Medulla oblongata (tissue), 1 donor: ENCODE measurements around the gene LMX1B.
"Not testable (repeated sequence)": the region's sequence is repeated elsewhere in the genome, so short reads cannot be mapped to it uniquely, and the experiment has no call there.

Experiments used
- DNase-seq: peaks from one replicate; pipeline ENCODE4 v3.0.0-alpha.2; 2015; ENCODE audit errors: extremely low spot score

The LMX1B gene

GRCh38 chr9:126633881-126634558 is 20.3 kb downstream of the LMX1B start:
- DNase-seq: no peak

- DNase-seq: no peak
Observed at GRCh38 chr9:126635061-126635460, 21.3 kb downstream of the LMX1B start.

GRCh38 chr9:126635661-126636439 is 22.1 kb downstream of the LMX1B start:
- no peak for DNase-seq

- DNase-seq: no peak
Observed at GRCh38 chr9:126636983-126637798, 23.5 kb downstream of the LMX1B start.

- no peak for DNase-seq
Observed at GRCh38 chr9:126638571-126639132, 24.9 kb downstream of the LMX1B start.

DNA sequence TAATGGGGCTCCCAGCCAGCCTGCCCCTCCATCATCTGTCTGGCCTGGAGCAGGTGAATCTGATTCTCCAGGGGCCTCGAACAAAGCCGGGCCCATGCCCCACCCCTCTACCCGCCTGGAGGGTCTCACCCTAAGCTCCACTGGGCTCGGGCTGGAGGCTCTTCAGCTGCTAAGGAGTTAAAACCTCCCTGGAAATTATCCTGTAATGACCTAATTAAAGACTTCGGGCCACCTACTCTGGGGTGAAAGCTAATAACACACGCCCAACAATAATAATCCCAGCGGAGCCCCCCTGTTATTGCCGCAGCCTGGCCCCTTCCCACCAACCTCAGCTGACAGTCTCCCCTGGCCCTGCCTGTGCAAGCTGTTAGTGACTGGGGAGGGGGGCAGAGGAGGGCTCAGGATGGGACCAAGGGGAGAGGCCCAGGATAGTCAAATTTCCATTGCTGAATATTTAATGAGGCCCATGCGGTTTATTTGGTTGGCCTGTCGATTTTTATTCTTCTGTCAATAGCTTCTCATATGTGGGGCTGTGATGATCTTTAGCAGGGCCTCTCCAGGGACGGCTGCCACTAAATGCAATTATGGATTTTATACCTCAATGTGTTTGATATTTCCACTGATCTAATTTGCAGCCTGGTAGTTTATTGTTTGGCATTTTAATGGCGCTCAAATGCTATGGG is 25.7 kb downstream of the LMX1B start:
- DNase-seq: no peak

DNA sequence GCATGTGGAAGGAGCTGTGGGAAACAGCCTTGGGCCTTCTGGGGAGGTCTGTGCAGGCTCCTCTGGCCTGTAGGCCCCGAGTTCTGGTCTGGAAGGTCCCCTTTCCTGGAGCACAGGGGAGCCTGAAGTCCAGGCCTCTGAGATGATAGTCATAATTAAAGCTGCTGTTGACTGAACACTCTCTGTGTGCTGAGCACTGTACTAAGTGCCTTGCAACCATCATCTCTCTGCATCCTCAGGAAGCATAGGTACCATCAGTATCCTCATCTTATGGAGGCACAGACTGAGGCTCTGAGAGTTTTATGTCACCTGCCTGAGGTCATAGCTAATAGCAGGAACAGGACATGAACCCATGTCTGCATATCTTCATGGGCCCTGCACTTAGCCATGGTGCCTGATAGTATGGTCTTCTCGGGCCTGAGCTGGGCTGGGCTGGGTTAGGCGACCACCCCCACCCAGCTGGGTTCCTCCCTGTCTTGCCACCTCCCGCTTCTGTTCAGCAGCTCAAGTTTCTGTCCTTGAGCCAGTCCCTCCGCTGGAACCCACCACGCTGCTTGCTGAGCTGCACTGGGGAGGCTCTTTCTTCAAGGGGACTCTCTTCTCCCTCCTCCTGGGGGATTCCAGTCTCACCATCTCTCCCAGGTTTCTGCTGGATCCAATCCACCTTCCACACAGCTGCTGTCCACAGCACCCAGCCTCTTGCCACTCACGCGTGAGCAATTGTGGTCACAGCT is 27.6 kb downstream of the LMX1B start:
- DNase-seq: no peak

DNA sequence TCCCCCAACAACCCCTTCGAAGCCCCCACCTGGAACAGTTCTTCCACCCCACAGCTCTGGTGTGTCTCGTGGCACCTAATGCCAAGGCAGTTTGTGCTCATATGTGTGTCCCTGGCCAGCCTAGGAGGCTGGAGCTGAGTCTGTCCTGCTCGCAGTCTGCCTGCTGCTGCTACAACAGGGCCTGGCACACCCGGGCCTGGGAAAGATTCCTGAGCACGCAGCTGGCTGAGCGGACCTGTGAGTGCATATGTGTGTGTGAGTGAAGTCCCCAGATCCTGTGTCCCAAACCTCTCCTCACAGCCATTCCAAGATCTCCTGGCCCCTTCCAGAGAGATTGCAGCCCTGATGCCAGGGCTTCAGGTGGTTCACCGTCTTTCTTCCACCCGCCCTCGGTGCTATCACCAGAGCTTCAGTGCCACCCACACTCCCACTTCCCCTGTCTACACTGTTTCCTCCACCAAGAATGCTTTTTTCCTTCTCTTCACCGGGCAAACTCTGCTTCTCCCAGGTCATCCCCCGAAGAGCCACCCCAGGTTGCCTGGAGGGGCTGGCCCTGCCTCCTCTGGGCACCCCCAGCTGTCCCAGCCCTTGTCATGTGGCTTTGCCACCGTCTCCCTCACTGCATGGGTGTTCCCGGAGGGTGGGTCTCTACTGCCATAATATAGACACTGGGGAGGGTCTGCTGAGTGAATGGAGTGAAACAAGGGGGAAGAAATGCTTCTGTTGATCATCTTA is 28.4 kb downstream of the LMX1B start:
- DNase-seq: no peak

- DNase-seq: no peak
Observed at GRCh38 chr9:126642839-126643238, 29.1 kb downstream of the LMX1B start.

DNA sequence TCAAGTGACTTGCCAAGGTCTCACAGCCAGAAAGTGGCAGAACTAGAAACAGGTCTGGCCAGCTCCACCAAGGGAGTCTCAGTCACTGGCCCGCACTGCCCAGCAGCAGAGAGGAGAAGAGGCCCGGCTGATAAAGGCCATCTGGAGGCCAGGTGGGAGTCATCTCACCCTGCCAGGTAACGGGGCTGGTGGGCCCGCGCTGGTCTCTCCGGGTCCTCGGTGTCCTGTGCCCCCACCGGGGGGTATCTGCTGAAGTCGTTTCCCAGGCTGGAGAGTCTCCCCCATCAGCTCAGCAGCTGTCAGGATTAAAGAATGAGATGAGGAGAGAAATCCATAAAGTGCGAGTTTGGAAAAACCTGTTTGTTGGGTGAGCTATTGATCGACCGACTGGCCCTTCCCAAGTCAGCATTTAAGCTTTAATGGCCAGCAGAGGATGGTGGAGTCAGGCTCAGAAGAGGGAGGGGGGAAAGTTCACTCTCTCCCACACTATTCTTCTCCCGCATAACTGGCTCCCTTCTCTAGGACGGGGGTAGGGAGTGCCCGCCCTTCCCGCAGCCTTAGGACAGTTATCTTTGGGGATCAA is 30.3 kb downstream of the LMX1B start:
- DNase-seq: no peak

- no peak for DNase-seq
Observed at GRCh38 chr9:126646162-126646561, 32.4 kb downstream of the LMX1B start.

- no peak for DNase-seq
Observed at GRCh38 chr9:126647585-126648411, 34.1 kb downstream of the LMX1B start.

DNA sequence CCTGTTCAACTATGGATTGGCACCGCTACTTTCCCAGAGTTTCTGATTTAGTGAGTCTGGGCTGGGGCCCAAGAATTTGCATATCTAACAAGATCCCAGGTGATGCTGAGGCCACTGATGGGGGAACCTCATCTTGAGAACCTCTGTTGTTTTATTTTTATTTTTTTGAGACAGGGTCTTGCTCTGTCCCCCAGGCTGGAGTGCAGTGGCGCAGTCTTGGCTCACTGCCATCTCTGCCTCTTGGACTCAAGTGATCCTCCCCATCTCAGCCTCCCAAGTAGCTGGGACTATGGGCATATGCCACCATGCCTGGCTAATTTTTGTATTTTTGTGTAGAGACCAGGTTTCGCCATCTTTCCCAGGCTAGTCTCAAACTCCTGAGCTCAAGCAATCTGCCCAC is 35.7 kb downstream of the LMX1B start:
- DNase-seq: no peak

DNA sequence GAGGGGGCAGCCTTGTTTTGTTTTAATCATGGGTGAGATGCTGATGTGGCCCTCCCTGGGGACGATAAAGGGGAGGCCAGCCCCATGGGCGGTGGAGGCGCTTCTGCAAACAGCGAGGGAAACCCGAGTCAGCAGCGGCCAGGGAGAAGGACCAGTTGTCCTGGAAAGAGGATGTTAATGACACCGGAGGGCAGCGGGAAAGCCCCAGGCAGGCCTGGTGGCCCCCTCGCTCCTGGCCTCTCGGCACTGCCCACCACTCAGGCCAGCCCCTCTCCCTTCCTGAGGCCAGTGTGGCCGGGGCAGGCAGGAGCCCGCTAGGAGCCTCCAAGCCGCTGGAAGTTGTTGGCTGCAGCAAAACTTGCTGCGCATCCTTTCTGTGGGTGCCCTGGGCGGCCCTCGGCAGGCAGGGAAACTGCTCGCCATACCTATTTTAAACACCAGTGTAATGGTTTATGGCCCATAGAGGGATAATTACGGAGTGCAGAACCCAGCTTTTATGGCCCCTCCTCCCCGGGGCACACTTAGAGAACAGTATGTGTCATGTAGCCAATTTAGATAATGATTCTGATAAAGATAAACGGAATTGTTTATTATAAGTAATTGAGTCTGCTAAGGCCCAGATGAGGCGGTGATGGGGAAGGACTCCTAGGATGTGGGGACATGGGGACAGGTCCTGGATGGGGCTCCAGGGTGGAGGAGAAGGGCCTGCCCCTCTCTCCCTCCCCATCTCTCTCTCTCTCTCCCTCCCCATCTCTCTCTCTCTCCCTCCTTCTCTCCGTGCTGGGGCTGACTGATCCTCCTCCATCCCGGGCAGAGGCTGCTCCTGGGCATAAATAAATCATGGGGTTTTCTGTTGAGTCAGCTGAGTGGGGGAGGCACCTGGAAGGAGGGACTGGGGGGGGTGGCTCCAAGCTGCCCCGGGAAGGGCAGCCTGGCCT is 36.9 kb downstream of the LMX1B start:
- DNase-seq: no peak

DNA sequence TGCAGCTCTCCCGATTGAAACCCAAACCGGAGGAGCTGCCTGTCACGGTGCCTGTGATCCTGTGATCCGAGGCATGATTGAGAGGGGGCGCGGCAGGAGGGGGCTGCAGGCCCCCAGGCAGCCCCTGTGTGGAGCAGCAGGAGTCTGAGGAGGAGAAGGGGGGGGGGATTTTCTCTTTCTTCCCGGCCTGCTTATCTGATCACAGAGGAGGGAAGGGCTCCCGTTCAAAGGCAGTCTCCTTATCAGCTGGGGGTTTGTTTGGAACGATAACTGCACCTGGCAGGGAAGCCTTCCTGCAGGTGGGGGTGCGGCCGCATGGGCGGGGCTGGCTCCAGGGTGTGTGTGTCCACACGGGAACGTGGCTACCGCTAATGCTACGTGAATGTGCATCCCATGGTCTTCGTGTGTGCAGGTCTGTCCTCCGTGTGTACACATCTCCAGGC is 38.4 kb downstream of the LMX1B start:
- no peak for DNase-seq

DNA sequence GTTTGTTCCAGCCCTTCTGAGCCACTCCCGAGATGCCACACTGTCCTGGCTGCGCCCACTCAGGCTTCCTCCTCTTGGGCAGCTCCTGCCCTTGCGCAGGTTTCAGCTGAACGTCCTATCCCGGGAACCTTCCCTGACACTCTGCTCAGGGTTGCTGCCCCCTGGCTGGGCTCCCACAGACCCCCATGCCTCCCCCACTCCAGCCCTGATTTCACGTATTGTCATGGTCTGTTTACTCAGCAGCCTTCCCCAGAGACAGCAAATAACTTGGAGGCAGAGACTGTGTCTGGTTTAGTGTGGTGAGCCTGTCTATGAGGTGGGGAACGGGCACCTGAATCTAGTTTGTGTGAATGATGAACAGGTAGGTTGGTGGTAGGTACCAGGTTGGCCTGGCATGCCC is 40.4 kb downstream of the LMX1B start:
- no peak for DNase-seq

DNA sequence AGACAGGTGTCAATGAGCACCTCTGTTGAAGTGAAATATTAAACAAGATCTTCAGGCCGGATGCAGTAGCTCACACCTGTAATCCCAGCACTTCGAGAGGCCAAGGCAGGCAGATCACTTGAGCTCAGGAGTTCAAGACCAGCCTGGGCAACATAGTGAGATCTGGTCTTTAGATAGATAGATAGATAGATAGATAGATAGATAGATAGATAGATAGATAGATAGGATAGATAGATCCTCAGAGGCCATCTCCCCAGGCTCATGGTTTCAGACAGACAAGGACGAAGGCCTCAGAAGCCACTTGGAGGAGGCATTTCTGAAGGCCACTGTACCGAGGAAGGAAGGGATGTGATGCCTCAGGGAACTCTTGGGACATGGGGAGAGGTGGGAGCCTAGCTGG is 42.5 kb downstream of the LMX1B start:
- not testable (repeated sequence) for DNase-seq
